GM23338 (cell line): ENCODE measurements around the gene SH3TC1. TPM values are rescaled to one million over a fixed set of nuclear protein-coding genes. Genes with fewer than 3 reads are reported as not detected.

Experiments used
- ATAC-seq: fragments of 200-7000 bp; cut with Tn5 transposase; 3 replicates; pipeline ENCODE4 v1.9.1; 2020
- DNase-seq: peaks from one replicate; pipeline ENCODE4 v3.0.0-alpha.2; 2015; ENCODE audit warnings: low spot score
- H2AFZ ChIP-seq: fragments of 200-600 bp; sonication (generic); 2 replicates; pipeline ENCODE4 v1.8.0; 2016; ENCODE audit warnings: antibody characterized with exemption, mild to moderate bottlenecking, moderate library complexity
- H3F3A ChIP-seq: fragments of 200-600 bp; sonication (generic); replicated peaks from 2 replicates; pipeline ENCODE4 v1.8.0; 2017; ENCODE audit warnings: antibody characterized with exemption, mixed run types, low read depth
- H3K27ac ChIP-seq: fragments of 200-600 bp; sonication (generic); 2 replicates; pipeline ENCODE4 v1.6.1; 2016; ENCODE audit warnings: low read depth
- H3K27me3 ChIP-seq: fragments of 200-600 bp; sonication (generic); 2 replicates; pipeline ENCODE4 v1.8.0; 2016; ENCODE audit warnings: mild to moderate bottlenecking, mixed run types, moderate library complexity; ENCODE audit not compliant: insufficient read depth
- H3K36me3 ChIP-seq: fragments of 200-600 bp; sonication (generic); 2 replicates; pipeline ENCODE4 v1.8.0; 2016; ENCODE audit warnings: mild to moderate bottlenecking; ENCODE audit not compliant: insufficient read depth
- H3K4me1 ChIP-seq: fragments of 200-600 bp; sonication (generic); 2 replicates; pipeline ENCODE4 v1.8.0; 2016; ENCODE audit warnings: mild to moderate bottlenecking, moderate library complexity; ENCODE audit not compliant: insufficient read depth
- H3K4me2 ChIP-seq: fragments of 200-600 bp; sonication (generic); 2 replicates; pipeline ENCODE4 v1.7.1; 2017; ENCODE audit warnings: mixed run types
- H3K4me3 ChIP-seq: fragments of 200-600 bp; sonication (generic); 2 replicates; pipeline ENCODE4 v1.6.1; 2016; ENCODE audit warnings: mixed run types
- H3K79me2 ChIP-seq: fragments of 200-600 bp; sonication (generic); replicated peaks from 2 replicates; pipeline ENCODE4 v1.8.0; 2017; ENCODE audit warnings: mild to moderate bottlenecking; ENCODE audit not compliant: insufficient read depth
- H3K9me2 ChIP-seq: fragments of 200-600 bp; sonication (generic); 2 replicates; pipeline ENCODE4 v1.8.0; 2017; ENCODE audit not compliant: insufficient read depth
- H4K20me1 ChIP-seq: fragments of 200-600 bp; sonication (generic); replicated peaks from 2 replicates; pipeline ENCODE4 v1.8.0; 2017; ENCODE audit warnings: mild to moderate bottlenecking; ENCODE audit not compliant: insufficient read depth
- H3K27ac Mint-ChIP-seq: 2 replicates; pipeline ENCODE4 v1.8.0; 2020; ENCODE audit warnings: inconsistent platforms, mild to moderate bottlenecking, moderate library complexity, mixed read lengths
- H3K27me3 Mint-ChIP-seq: 3 replicates; pipeline ENCODE4 v1.8.0; 2022; ENCODE audit warnings: low read depth, mild to moderate bottlenecking, moderate library complexity, mixed read lengths, inconsistent platforms; ENCODE audit not compliant: insufficient read depth, poor library complexity
- H3K36me3 Mint-ChIP-seq: 3 replicates; pipeline ENCODE4 v1.8.0; 2021; ENCODE audit warnings: low read depth, mild to moderate bottlenecking, inconsistent platforms, moderate library complexity, mixed read lengths
- H3K4me1 Mint-ChIP-seq: 3 replicates; pipeline ENCODE4 v1.8.0; 2020; ENCODE audit warnings: mild to moderate bottlenecking, inconsistent platforms, mixed read lengths
- H3K4me3 Mint-ChIP-seq: 3 replicates; pipeline ENCODE4 v1.8.0; 2021; ENCODE audit warnings: moderate library complexity, mild to moderate bottlenecking, inconsistent platforms, mixed read lengths
- H3K9me3 Mint-ChIP-seq: 3 replicates; pipeline ENCODE4 v1.8.0; 2020; ENCODE audit warnings: moderate library complexity, mild to moderate bottlenecking, inconsistent platforms, mixed read lengths
- CREB1 ChIP-seq: fragments of 250-450 bp; sonication (Bioruptor Pico); IDR thresholded peaks from 2 replicates; pipeline ENCODE4 v1.5.0; 2020; ENCODE audit warnings: low read depth, mild to moderate bottlenecking, moderate library complexity
- EZH2 ChIP-seq: fragments of 200-600 bp; sonication (generic); IDR thresholded peaks from one replicate; pipeline ENCODE4 v1.8.0; 2017; ENCODE audit warnings: antibody characterized with exemption, mild to moderate bottlenecking, low read depth; ENCODE audit not compliant: unreplicated experiment
- EZH2phosphoT487 ChIP-seq: fragments of 200-600 bp; sonication (generic); IDR thresholded peaks from one replicate; pipeline ENCODE4 v1.8.1; 2018; ENCODE audit warnings: antibody characterized with exemption; ENCODE audit not compliant: unreplicated experiment
- JUNB ChIP-seq: IDR thresholded peaks from one replicate; pipeline ENCODE4 v1.6.1; 2016; ENCODE audit warnings: antibody characterized with exemption; ENCODE audit not compliant: unreplicated experiment
- NANOG ChIP-seq: IDR thresholded peaks from 2 replicates; pipeline ENCODE4 v1.6.1; 2016; ENCODE audit warnings: antibody characterized with exemption, borderline replicate concordance
- POLR2AphosphoS5 ChIP-seq: IDR thresholded peaks from 2 replicates; pipeline ENCODE4 v1.6.1; 2016; ENCODE audit warnings: antibody characterized with exemption, low read depth
- STAT1 ChIP-seq: IDR thresholded peaks from one replicate; pipeline ENCODE4 v1.6.1; 2016; ENCODE audit warnings: antibody characterized with exemption; ENCODE audit not compliant: unreplicated experiment
- ZNF114 ChIP-seq: fragments of 250-450 bp; sonication (Bioruptor Pico); IDR thresholded peaks from 2 replicates; pipeline ENCODE4 v1.5.0; 2020; ENCODE audit warnings: mild to moderate bottlenecking, moderate library complexity
- ZNF331 ChIP-seq: fragments of 250-450 bp; sonication (Bioruptor Pico); IDR thresholded peaks from 2 replicates; pipeline ENCODE4 v1.5.0; 2020; ENCODE audit warnings: low read depth, mild to moderate bottlenecking, moderate library complexity
- polyA plus RNA-seq: library from polyadenylated mRNA; unstranded; fragments of >200 nt; fragmentation: Nextera tagmentation; extraction: Ambion mirVana; gene quantifications from 2 replicates; pipeline ENCODE4 v1.2.1, GENCODE V29; 2016
- total RNA-seq: library from RNA; depleted of rRNA; stranded (reverse); fragments of >200 nt; shearing (Covaris generic); gene quantifications from 2 replicates; pipeline ENCODE4 v1.2.3, GENCODE V29; 2014
- TF ChIP-seq, protein P1 (sequence below): fragments of 250-450 bp; sonication (Bioruptor Pico); IDR thresholded peaks from 2 replicates; pipeline ENCODE4 v1.5.0; 2020; ENCODE audit warnings: mild to moderate bottlenecking, moderate library complexity
- TF ChIP-seq, protein P2 (sequence below): IDR thresholded peaks from 2 replicates; pipeline ENCODE4 v1.6.1; 2016; ENCODE audit warnings: antibody characterized with exemption
- TF ChIP-seq, protein P3 (sequence below): IDR thresholded peaks from one replicate; pipeline ENCODE4 v1.6.1; 2018; ENCODE audit warnings: antibody characterized with exemption; ENCODE audit not compliant: unreplicated experiment
- TF ChIP-seq, protein P4 (sequence below), 2 experiments: fragments of 200-600 bp in 1 of 2; sonication (generic) in 1 of 2; conservative IDR thresholded peaks; 2 replicates each; pipeline versions ENCODE4 v1.5.1 to v1.6.1; 2016 to 2017; ENCODE audit warnings: antibody characterized with exemption in 2 of 2, low read depth in 2 of 2, mild to moderate bottlenecking in 2 of 2, moderate library complexity in 1 of 2

SH3TC1 gene
- total and polyA plus RNA-seq, 2 experiments from 2014 or later: 0.07 TPM; not detected in 1

DNA sequence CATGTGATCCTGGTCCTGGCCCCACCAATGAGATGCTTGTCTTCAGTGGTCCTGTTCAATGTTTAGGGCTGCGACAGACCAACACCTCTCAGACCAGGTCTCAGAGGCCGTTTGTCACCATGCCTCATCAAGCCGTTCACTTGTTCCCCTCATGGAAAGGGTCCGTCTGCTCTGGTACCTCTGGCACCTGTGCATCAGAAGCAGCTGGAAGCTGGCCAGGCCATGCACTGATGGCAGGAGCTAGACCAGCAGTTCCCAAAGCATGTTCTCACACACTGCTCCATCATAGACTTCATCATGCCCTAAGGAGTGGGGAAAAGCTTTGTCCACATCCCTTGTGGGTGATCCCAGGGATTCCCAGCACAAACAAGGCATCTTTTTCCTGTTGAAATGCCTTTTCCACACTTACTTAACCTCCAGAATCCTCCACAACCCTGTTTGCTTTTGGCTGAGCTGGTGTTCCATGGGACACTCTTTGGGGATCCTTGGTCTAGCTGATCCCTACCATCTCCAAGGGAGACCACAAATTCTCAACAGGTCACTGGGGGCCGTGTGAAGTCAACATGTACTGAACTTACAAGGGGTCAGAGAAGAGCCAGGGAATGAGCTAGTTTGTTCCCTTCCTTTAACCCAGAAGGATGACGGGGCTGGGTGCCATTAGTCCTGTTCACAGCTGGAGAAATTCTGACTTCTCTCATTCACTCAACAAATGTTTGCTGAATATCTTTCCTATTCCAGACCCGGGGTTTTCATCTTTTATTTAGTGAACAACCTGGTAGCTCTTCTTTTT, 21.8 kb downstream of the SH3TC1 start:
- H3K36me3 ChIP-seq: no peaks in the 10 kb centered on the region
- H3K79me2 ChIP-seq: no peaks in the 10 kb centered on the region
- ATAC-seq (no peak), DNase-seq (no peak)
- H3K27me3 ChIP-seq: no peaks in the 10 kb centered on the region
- no peaks in the 10 kb centered on the region for H4K20me1 ChIP-seq
- H3K36me3 Mint-ChIP-seq: no peaks in the 10 kb centered on the region
- no peak overlapping the region for H3K4me3 Mint-ChIP-seq
- no peaks in the 10 kb centered on the region for H3F3A ChIP-seq
- H3K4me1 ChIP-seq: peaks cover 4% of the 10 kb centered on the region; the same call in 1 of the 2 replicates
- no peak overlapping the region for H2AFZ ChIP-seq
- H3K27me3 Mint-ChIP-seq: peaks cover 4% of the 10 kb centered on the region
- TF ChIP-seq EZH2phosphoT487 (no peak), POLR2AphosphoS5 (no peak), JUNB (no peak), STAT1 (no peak), ZNF114 (CRISPR knock-in tag) (no peak), ZNF331 (no peak), NANOG (no peak), CREB1 (CRISPR knock-in tag) (no peak), EZH2 (no peak)
- TF ChIP-seq, protein P1, sequence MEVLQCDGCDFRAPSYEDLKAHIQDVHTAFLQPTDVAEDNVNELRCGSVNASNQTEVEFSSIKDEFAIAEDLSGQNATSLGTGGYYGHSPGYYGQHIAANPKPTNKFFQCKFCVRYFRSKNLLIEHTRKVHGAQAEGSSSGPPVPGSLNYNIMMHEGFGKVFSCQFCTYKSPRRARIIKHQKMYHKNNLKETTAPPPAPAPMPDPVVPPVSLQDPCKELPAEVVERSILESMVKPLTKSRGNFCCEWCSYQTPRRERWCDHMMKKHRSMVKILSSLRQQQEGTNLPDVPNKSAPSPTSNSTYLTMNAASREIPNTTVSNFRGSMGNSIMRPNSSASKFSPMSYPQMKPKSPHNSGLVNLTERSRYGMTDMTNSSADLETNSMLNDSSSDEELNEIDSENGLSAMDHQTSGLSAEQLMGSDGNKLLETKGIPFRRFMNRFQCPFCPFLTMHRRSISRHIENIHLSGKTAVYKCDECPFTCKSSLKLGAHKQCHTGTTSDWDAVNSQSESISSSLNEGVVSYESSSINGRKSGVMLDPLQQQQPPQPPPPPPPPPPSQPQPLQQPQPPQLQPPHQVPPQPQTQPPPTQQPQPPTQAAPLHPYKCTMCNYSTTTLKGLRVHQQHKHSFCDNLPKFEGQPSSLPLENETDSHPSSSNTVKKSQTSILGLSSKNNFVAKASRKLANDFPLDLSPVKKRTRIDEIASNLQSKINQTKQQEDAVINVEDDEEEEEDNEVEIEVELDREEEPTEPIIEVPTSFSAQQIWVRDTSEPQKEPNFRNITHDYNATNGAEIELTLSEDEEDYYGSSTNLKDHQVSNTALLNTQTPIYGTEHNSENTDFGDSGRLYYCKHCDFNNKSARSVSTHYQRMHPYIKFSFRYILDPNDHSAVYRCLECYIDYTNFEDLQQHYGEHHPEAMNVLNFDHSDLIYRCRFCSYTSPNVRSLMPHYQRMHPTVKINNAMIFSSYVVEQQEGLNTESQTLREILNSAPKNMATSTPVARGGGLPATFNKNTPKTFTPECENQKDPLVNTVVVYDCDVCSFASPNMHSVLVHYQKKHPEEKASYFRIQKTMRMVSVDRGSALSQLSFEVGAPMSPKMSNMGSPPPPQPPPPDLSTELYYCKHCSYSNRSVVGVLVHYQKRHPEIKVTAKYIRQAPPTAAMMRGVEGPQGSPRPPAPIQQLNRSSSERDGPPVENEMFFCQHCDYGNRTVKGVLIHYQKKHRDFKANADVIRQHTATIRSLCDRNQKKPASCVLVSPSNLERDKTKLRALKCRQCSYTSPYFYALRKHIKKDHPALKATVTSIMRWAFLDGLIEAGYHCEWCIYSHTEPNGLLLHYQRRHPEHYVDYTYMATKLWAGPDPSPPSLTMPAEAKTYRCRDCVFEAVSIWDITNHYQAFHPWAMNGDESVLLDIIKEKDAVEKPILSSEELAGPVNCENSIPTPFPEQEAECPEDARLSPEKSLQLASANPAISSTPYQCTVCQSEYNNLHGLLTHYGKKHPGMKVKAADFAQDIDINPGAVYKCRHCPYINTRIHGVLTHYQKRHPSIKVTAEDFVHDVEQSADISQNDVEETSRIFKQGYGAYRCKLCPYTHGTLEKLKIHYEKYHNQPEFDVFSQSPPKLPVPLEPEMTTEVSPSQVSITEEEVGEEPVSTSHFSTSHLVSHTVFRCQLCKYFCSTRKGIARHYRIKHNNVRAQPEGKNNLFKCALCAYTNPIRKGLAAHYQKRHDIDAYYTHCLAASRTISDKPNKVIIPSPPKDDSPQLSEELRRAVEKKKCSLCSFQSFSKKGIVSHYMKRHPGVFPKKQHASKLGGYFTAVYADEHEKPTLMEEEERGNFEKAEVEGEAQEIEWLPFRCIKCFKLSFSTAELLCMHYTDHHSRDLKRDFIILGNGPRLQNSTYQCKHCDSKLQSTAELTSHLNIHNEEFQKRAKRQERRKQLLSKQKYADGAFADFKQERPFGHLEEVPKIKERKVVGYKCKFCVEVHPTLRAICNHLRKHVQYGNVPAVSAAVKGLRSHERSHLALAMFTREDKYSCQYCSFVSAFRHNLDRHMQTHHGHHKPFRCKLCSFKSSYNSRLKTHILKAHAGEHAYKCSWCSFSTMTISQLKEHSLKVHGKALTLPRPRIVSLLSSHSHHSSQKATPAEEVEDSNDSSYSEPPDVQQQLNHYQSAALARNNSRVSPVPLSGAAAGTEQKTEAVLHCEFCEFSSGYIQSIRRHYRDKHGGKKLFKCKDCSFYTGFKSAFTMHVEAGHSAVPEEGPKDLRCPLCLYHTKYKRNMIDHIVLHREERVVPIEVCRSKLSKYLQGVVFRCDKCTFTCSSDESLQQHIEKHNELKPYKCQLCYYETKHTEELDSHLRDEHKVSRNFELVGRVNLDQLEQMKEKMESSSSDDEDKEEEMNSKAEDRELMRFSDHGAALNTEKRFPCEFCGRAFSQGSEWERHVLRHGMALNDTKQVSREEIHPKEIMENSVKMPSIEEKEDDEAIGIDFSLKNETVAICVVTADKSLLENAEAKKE: no peak
- TF ChIP-seq, protein P2, sequence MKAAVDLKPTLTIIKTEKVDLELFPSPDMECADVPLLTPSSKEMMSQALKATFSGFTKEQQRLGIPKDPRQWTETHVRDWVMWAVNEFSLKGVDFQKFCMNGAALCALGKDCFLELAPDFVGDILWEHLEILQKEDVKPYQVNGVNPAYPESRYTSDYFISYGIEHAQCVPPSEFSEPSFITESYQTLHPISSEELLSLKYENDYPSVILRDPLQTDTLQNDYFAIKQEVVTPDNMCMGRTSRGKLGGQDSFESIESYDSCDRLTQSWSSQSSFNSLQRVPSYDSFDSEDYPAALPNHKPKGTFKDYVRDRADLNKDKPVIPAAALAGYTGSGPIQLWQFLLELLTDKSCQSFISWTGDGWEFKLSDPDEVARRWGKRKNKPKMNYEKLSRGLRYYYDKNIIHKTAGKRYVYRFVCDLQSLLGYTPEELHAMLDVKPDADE: no peak
- TF ChIP-seq, protein P3, sequence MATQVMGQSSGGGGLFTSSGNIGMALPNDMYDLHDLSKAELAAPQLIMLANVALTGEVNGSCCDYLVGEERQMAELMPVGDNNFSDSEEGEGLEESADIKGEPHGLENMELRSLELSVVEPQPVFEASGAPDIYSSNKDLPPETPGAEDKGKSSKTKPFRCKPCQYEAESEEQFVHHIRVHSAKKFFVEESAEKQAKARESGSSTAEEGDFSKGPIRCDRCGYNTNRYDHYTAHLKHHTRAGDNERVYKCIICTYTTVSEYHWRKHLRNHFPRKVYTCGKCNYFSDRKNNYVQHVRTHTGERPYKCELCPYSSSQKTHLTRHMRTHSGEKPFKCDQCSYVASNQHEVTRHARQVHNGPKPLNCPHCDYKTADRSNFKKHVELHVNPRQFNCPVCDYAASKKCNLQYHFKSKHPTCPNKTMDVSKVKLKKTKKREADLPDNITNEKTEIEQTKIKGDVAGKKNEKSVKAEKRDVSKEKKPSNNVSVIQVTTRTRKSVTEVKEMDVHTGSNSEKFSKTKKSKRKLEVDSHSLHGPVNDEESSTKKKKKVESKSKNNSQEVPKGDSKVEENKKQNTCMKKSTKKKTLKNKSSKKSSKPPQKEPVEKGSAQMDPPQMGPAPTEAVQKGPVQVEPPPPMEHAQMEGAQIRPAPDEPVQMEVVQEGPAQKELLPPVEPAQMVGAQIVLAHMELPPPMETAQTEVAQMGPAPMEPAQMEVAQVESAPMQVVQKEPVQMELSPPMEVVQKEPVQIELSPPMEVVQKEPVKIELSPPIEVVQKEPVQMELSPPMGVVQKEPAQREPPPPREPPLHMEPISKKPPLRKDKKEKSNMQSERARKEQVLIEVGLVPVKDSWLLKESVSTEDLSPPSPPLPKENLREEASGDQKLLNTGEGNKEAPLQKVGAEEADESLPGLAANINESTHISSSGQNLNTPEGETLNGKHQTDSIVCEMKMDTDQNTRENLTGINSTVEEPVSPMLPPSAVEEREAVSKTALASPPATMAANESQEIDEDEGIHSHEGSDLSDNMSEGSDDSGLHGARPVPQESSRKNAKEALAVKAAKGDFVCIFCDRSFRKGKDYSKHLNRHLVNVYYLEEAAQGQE: no peak
- TF ChIP-seq, protein P4, sequence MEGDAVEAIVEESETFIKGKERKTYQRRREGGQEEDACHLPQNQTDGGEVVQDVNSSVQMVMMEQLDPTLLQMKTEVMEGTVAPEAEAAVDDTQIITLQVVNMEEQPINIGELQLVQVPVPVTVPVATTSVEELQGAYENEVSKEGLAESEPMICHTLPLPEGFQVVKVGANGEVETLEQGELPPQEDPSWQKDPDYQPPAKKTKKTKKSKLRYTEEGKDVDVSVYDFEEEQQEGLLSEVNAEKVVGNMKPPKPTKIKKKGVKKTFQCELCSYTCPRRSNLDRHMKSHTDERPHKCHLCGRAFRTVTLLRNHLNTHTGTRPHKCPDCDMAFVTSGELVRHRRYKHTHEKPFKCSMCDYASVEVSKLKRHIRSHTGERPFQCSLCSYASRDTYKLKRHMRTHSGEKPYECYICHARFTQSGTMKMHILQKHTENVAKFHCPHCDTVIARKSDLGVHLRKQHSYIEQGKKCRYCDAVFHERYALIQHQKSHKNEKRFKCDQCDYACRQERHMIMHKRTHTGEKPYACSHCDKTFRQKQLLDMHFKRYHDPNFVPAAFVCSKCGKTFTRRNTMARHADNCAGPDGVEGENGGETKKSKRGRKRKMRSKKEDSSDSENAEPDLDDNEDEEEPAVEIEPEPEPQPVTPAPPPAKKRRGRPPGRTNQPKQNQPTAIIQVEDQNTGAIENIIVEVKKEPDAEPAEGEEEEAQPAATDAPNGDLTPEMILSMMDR (conservative IDR thresholded peaks at IDR 0.05; ENCODE audit: low read depth in 2 of 2): no peak
- H3K4me1 Mint-ChIP-seq: peaks cover 13% of the 10 kb centered on the region
- H3K9me3 Mint-ChIP-seq: no peaks in the 10 kb centered on the region
- no peaks in the 10 kb centered on the region for H3K9me2 ChIP-seq
- H3K4me3 ChIP-seq: no peak overlapping the region
- H3K4me2 ChIP-seq: no peak overlapping the region
- H3K27ac ChIP-seq: no peak overlapping the region
- H3K27ac Mint-ChIP-seq: no peak overlapping the region
